HepG2 (cell line): Measurements from ENCODE around the gene PDE8B. TPM values are rescaled to one million over a fixed set of nuclear protein-coding genes. Genes with fewer than 3 reads are reported as not detected.

Experiments
- AGO2 ChIP-seq: fragments of 200-400 bp; formaldehyde crosslinking; optimal IDR thresholded peaks from 2 replicates; pipeline ENCODE3; 2017; ENCODE audit warnings: mild to moderate bottlenecking, low read depth, low read length, moderate library complexity
- CSRNP2 ChIP-seq: sonication (generic); formaldehyde crosslinking; conservative IDR thresholded peaks from 2 replicates; pipeline ENCODE4 v1.8.0; 2022; ENCODE audit warnings: low read depth, missing genetic modification reagents
- MAFF ChIP-seq: IDR thresholded peaks from 2 replicates; pipeline ENCODE4 v1.6.1; 2011; ENCODE audit warnings: low read depth, low read length, improper control_type of control experiment
- MAFK ChIP-seq, 2 experiments: IDR thresholded peaks in 1 of 2; conservative IDR thresholded peaks in 1 of 2; 2 replicates each; pipeline ENCODE4 v1.6.1; 2011; ENCODE audit warnings: improper control_type of control experiment in 2 of 2, low read length in 2 of 2
- NFE2L1 ChIP-seq: sonication (generic); formaldehyde crosslinking; IDR thresholded peaks from 2 replicates; pipeline ENCODE4 v1.4.0; 2020; ENCODE audit warnings: missing genetic modification reagents, mild to moderate bottlenecking, borderline replicate concordance
- NR2F6 ChIP-seq, 2 experiments: IDR thresholded peaks; 2 replicates each; pipeline ENCODE4 v1.6.1; 2016; ENCODE audit warnings: antibody characterized with exemption in 1 of 2, mild to moderate bottlenecking in 1 of 2
- REST ChIP-seq, 2 experiments: IDR thresholded peaks; 2 replicates each; pipeline ENCODE4 v1.6.1; 2011 to 2012; ENCODE audit warnings: low read length in 2 of 2, borderline replicate concordance in 1 of 2, low read depth in 1 of 2, mild to moderate bottlenecking in 1 of 2, moderate library complexity in 1 of 2
- ZNF230 ChIP-seq: sonication (generic); formaldehyde crosslinking; IDR thresholded peaks from 2 replicates; pipeline ENCODE4 v1.4.0; 2020; ENCODE audit warnings: mild to moderate bottlenecking, missing genetic modification reagents
- ZNF276 ChIP-seq: sonication (generic); formaldehyde crosslinking; IDR thresholded peaks from 2 replicates; pipeline ENCODE4 v1.4.0; 2020; ENCODE audit warnings: mild to moderate bottlenecking, low read depth, missing genetic modification reagents
- polyA plus RNA-seq, 8 experiments: library from polyadenylated mRNA; depleted of rRNA in 3 of 8; stranded (reverse) in 7 of 8; unstranded in 1 of 8; fragments of >200 nt; fragmentation: Illumina TruSeq in 4 of 8; extraction: Trizol in 4 of 8; gene quantifications; 2 replicates each; pipeline versions ENCODE4 v1.2.1 to v1.2.3, GENCODE V29; 2011 to 2016; ENCODE audit warnings: low read depth in 4 of 8, missing spikeins in 1 of 8, mixed read lengths in 1 of 8; ENCODE audit not compliant: insufficient read depth in 1 of 8
- total RNA-seq, 5 experiments: library from RNA; depleted of rRNA; stranded (reverse); fragments of >200 nt; fragmentation: Illumina TruSeq; extraction: Trizol; gene quantifications; 2 replicates each; pipeline ENCODE4 v1.2.3, GENCODE V29; 2016; ENCODE audit warnings: low read depth in 1 of 5

Gene PDE8B
- total and polyA plus RNA-seq, 2 of the 13 experiments (the other 11 are each of a cell fraction or from before 2014, with no cell fraction given) = 0.07 TPM; not detected in 1

- TF ChIP-seq NR2F6 (IDR thresholded peaks at IDR 0.05) = no peak
- TF ChIP-seq NR2F6 (CRISPR knock-in tag; IDR thresholded peaks at IDR 0.05) = no peak
- TF ChIP-seq ZNF230 (CRISPR knock-in tag) = no peak
- TF ChIP-seq AGO2 = no peak
- no peak for TF ChIP-seq MAFF
- no peak for TF ChIP-seq CSRNP2 (CRISPR knock-in tag)
- no peak for TF ChIP-seq MAFK (conservative IDR thresholded peaks at IDR 0.05 in 1 of 2, IDR thresholded peaks at IDR 0.05 in 1 of 2; ENCODE audit: low read length in 2 of 2)
- TF ChIP-seq REST (IDR thresholded peaks at IDR 0.05; ENCODE audit: borderline replicate concordance in 1 of 2, low read depth in 1 of 2, low read length in 2 of 2) = no peak
- TF ChIP-seq ZNF276 (CRISPR knock-in tag) = no peak
- no peak for TF ChIP-seq NFE2L1
Observed at GRCh38 chr5:77339337-77339890, 128.9 kb downstream of the PDE8B start (continued).
